Measurements from ENCODE around the gene ATP6V1D. TPM values are rescaled to one million over a fixed set of nuclear protein-coding genes. Genes with fewer than 3 reads are reported as not detected.

ATP6V1D gene
- total and polyA plus RNA-seq, 9 of the 15 experiments (the other 6 are each of a cell fraction or from before 2014, with no cell fraction given) = 35.5 to 91.0 (median 50.0) TPM

DNA sequence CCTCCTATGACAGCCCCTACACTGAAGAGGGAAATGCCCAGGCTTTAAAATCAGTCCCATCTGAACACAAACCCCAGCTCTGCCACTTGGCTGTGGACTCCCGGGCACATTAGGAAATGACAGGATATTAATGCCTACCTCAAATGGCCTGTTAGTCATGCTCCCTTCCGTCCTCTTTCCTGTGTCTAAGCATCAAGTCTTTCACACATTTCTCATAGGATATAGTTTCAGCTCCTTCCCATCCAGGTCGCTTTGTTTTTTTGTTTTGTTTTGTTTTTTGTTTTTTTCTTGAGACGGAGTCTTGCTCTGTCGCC lies 36.2 kb upstream of the ATP6V1D start (continued):
- TF ChIP-seq SMARCB1 (IDR thresholded peaks at IDR 0.05; ENCODE audit: insufficient read length, low read depth) = no peak
- TF ChIP-seq, protein P1, sequence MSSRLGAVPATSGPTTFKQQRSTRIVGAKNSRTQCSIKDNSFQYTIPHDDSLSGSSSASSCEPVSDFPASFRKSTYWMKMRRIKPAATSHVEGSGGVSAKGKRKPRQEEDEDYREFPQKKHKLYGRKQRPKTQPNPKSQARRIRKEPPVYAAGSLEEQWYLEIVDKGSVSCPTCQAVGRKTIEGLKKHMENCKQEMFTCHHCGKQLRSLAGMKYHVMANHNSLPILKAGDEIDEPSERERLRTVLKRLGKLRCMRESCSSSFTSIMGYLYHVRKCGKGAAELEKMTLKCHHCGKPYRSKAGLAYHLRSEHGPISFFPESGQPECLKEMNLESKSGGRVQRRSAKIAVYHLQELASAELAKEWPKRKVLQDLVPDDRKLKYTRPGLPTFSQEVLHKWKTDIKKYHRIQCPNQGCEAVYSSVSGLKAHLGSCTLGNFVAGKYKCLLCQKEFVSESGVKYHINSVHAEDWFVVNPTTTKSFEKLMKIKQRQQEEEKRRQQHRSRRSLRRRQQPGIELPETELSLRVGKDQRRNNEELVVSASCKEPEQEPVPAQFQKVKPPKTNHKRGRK (tag; IDR thresholded peaks at IDR 0.05) = no peak
- TF ChIP-seq, protein P2, sequence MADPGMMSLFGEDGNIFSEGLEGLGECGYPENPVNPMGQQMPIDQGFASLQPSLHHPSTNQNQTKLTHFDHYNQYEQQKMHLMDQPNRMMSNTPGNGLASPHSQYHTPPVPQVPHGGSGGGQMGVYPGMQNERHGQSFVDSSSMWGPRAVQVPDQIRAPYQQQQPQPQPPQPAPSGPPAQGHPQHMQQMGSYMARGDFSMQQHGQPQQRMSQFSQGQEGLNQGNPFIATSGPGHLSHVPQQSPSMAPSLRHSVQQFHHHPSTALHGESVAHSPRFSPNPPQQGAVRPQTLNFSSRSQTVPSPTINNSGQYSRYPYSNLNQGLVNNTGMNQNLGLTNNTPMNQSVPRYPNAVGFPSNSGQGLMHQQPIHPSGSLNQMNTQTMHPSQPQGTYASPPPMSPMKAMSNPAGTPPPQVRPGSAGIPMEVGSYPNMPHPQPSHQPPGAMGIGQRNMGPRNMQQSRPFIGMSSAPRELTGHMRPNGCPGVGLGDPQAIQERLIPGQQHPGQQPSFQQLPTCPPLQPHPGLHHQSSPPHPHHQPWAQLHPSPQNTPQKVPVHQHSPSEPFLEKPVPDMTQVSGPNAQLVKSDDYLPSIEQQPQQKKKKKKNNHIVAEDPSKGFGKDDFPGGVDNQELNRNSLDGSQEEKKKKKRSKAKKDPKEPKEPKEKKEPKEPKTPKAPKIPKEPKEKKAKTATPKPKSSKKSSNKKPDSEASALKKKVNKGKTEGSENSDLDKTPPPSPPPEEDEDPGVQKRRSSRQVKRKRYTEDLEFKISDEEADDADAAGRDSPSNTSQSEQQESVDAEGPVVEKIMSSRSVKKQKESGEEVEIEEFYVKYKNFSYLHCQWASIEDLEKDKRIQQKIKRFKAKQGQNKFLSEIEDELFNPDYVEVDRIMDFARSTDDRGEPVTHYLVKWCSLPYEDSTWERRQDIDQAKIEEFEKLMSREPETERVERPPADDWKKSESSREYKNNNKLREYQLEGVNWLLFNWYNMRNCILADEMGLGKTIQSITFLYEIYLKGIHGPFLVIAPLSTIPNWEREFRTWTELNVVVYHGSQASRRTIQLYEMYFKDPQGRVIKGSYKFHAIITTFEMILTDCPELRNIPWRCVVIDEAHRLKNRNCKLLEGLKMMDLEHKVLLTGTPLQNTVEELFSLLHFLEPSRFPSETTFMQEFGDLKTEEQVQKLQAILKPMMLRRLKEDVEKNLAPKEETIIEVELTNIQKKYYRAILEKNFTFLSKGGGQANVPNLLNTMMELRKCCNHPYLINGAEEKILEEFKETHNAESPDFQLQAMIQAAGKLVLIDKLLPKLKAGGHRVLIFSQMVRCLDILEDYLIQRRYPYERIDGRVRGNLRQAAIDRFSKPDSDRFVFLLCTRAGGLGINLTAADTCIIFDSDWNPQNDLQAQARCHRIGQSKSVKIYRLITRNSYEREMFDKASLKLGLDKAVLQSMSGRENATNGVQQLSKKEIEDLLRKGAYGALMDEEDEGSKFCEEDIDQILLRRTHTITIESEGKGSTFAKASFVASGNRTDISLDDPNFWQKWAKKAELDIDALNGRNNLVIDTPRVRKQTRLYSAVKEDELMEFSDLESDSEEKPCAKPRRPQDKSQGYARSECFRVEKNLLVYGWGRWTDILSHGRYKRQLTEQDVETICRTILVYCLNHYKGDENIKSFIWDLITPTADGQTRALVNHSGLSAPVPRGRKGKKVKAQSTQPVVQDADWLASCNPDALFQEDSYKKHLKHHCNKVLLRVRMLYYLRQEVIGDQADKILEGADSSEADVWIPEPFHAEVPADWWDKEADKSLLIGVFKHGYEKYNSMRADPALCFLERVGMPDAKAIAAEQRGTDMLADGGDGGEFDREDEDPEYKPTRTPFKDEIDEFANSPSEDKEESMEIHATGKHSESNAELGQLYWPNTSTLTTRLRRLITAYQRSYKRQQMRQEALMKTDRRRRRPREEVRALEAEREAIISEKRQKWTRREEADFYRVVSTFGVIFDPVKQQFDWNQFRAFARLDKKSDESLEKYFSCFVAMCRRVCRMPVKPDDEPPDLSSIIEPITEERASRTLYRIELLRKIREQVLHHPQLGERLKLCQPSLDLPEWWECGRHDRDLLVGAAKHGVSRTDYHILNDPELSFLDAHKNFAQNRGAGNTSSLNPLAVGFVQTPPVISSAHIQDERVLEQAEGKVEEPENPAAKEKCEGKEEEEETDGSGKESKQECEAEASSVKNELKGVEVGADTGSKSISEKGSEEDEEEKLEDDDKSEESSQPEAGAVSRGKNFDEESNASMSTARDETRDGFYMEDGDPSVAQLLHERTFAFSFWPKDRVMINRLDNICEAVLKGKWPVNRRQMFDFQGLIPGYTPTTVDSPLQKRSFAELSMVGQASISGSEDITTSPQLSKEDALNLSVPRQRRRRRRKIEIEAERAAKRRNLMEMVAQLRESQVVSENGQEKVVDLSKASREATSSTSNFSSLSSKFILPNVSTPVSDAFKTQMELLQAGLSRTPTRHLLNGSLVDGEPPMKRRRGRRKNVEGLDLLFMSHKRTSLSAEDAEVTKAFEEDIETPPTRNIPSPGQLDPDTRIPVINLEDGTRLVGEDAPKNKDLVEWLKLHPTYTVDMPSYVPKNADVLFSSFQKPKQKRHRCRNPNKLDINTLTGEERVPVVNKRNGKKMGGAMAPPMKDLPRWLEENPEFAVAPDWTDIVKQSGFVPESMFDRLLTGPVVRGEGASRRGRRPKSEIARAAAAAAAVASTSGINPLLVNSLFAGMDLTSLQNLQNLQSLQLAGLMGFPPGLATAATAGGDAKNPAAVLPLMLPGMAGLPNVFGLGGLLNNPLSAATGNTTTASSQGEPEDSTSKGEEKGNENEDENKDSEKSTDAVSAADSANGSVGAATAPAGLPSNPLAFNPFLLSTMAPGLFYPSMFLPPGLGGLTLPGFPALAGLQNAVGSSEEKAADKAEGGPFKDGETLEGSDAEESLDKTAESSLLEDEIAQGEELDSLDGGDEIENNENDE (IDR thresholded peaks at IDR 0.05; ENCODE audit: low read depth, low read length) = no peak

All from K562 (cell line).